DMS79 (cell line): ENCODE results near the gene SLC8A1.
"Not testable (repeated sequence)": the region's sequence is repeated elsewhere in the genome, so short reads cannot be mapped to it uniquely, and the experiment has no call there.

Source experiments
- DNase-seq: peaks from one replicate; lab custom pipeline; 2025; lab: John Stamatoyannopoulos, UW

SLC8A1 gene

DNA sequence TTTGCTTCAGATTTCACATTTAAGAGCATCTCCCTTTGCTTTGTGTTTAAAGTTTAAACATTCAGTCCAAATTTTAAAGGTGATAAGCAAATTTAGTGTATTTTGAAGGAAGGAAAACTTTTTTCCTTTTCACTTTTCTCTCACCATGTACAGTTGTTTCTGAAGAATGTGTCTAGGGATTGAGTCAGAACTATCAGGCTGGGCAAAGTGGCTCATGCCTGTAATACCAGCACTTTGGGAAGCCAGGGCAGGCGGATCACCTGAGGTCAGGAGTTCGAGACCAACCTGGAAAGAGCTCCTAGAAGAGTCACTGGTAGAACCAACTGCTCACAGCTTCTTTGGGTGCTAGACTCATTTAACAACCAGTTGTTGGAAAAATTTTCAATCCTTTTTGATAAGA, 345.8 kb downstream of the SLC8A1 start:
- no peak for DNase-seq

DNA sequence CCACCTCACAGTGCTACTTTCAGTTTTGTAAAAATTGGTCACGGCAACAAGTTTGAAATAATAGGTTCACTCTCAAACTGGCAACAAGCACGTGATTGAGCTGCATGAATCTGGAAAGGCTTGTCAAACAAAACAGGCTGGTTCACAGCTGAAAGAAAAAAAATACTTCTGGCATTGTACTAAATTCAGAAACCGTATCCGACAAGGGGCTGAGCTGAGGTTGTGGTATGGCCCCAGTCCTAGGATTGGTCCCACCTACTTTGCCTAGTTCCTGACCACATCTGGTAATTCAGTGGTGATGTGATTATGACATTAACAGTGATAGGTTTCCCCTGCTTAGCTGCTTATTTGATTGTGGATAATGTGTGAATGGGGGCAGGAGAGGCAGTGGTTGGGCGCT, 346.3 kb downstream of the SLC8A1 start:
- peak; percentile 45 for DNase-seq

DNA sequence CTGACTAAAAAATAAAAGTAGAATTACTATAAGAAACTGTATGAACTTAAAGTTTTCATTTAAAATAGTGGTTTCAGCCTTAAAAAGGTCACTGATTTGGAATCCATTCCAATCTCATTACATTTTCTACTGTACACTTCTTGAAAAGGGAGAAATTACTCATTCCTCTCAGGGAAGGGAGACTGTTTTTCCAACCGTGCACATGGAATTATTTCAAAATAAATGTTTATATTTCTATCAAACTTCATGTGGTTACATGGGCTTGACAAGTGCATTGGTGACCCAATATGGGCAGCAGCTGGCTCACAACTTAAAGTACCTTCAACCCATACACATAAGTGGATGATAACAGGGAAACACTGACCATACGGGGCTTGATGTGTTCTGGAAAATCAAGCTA, 348.3 kb downstream of the SLC8A1 start:
- no peak for DNase-seq

DNA sequence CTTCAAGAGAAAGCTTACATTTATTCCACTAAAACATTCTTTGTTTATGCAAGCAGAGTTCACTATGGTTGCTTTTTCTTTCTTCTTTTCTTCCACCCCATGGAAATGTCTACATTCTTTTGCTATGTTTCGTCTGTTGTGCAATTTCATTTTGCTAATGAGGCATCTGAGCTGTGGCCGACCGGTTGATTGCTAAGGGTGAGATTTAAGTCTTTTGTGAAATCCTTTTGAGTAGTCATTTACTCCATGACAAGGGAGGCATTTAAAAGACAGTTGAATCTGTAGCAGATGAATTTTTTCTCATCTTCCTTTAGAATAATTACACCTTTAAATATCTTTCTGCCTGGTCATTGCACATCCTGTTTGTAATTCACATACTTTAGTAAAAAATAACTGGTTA, 348.7 kb downstream of the SLC8A1 start:
- no peak for DNase-seq

- DNase-seq, result no peak
Observed at GRCh38 chr2:40102447-40102846, 349.4 kb downstream of the SLC8A1 start.

GRCh38 chr2:40101131-40101575, 350.7 kb downstream of the SLC8A1 start:
- peak; percentile 93 for DNase-seq

GRCh38 chr2:40100676-40101075, 351.2 kb downstream of the SLC8A1 start:
- no peak for DNase-seq

DNA sequence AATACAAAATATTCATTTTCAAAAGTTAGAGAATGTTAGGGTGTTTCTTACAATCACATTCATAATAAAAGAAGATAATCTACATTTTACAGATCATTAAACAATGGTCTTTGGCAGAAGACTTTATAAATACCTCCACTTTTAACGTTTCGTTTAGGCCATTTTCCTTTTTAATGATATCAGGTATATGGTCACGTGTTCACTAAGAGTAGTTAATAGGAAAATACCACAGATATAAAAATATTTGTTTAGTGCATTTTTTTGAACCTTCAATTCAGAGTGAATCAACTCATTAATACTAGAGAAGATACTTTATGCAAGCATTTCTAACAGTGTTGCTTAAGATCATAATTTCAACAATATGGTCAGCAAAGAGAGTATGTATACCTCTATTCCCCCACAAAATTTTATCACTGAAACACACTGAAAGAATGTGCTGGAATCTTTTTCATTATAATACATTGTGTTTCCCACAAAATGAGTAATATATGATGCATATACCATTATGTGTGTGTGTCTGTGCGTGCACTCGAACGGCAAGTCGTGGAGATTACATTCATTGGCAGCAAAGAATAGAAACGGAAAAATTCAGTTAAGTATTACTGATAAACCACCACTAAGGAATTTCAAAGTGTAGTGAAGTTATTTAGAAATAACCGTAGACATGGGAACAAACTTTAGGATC, 353.0 kb downstream of the SLC8A1 start:
- no peak for DNase-seq

DNA sequence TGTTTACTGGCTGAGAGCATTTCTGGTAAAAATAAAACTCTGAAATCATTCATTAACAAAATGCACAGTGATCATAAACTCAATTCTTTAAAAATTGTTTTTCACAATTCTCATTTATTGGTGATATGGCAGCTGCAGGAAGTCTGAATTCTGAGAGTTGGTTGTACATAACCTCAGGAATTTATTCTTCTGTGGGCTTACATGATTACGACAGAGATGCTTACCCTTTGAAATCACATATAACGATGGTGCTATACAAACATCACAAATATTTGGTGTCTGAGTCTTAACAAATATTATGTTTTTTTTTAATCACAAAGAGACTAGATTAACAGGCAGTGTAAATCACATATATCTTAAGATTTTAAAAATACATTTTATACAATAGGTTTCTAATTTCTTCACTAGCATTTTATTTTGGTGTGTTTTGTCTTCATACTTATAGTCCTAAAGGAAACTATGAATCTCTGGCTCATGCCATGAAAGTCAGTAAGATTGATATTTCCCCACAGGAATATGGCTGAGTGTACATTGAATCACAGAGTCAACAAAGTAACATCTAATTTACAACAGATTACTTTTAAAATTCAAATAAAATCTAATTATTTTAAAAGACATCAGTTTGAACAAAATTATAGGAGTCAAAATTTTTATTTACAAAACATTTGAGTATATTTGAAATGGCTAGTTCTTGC, 354.1 kb downstream of the SLC8A1 start:
- no peak for DNase-seq

DNA sequence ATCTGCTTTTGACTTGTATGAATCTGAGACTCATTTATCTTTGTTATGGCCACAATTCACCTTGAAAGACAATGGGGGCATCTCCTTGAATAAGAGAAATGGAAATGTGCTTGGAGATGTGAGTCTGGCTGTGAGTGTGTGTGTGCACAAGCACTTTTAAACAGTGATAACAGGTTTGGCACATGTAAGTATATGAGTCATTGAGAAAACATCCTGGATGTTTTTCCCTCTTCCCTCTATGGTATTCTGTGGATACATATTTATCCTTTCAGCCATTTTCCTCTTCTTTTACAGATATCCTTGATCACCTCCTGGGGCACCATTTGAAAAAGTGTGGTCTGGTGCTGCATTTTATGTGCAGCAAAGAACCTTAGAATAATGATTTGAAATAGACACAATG, 355.5 kb downstream of the SLC8A1 start:
- DNase-seq, result no peak

- peak; percentile 71 for DNase-seq
Observed at GRCh38 chr2:40095000-40095399, 356.9 kb downstream of the SLC8A1 start.

DNA sequence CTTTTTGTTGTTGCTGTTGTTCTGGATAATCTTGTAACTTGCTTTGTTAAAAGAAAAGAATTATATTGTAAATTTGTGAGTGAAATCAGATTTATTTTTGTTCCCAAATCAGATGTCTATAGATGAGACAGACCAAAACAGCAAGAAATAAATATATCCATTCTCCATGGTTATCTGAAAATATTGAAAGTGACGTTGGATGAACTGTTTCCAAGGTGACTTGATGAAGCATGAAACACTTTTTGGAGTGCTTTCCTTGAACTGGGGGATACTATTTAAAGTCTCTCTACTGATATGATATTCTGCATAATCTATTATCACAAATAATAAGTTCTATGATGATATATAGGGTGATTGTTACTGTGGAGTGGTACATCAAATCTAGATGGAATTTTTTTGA, 357.4 kb downstream of the SLC8A1 start:
- DNase-seq, result no peak

DNA sequence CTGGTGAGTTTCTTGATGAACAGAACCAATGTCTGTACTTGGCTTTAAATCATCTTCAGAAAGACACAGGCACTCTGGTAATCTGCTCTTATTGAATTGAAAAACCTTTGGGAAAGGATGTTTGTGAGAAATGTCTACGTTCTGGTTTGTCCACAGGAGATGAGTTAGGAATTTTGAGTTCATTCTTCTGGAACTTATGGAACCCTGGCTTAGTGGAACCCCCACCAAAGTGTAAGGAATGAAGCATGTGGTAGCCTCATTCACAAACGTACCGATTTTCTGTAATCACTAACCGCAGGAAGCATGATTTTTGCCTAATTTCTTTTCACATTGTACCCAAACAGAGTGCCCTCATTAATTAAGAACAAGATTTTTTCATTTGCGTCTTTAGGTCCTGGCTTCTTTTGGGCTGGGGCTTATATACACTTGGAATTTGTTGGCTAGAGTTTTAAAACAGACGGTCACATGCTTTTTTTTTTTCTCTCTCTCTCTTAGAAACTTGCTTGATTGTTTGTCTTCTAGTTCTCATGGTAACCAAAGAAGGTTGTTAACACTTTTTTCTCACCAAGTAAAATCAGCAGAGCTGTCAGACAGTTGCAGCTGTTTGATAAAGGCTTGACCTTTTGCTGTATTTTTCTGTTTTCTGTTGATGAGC, 358.7 kb downstream of the SLC8A1 start:
- DNase-seq, result no peak

GRCh38 chr2:40090044-40090443, 361.8 kb downstream of the SLC8A1 start:
- DNase-seq, result no peak

DNA sequence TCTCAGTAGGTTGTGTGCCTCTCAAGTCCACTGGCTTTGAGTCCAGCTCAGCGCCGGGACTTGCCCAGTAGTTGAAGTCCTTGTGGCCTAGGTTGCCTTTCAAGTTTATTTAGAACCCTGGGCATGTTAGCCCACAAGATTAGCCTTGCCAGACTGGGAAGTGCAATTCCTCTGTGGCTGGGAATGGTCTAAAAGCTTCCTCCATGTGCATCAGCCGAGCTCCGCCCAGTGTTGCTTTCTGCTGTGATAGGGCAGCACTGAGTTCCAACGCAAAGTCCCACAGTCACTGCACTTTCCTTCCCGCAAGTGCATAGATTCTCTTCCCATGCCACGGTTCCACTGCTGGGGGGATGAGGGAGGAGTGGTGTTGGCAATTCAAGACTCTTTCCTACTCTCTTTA, 364.0 kb downstream of the SLC8A1 start:
- no peak for DNase-seq

DNA sequence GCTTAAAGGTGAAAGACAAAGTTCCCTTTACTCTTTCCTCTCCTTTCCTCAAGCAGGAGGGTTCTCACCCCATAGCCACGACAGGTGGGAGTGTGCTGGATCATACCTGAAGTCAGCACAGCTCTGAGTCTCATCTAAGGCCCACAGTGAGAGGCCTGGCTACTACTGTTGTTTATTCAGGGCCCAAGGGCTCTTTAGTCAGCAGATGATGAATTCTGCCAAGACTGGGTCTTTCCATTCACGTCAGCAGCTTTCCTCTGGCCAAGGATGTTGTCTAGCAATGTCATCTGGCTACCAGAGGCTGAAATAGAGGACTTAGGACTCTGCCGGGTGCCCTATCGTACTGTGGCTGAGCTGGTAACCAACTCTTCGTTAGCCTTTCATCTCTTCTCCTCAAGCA, 364.5 kb downstream of the SLC8A1 start:
- DNase-seq, result no peak

DNA sequence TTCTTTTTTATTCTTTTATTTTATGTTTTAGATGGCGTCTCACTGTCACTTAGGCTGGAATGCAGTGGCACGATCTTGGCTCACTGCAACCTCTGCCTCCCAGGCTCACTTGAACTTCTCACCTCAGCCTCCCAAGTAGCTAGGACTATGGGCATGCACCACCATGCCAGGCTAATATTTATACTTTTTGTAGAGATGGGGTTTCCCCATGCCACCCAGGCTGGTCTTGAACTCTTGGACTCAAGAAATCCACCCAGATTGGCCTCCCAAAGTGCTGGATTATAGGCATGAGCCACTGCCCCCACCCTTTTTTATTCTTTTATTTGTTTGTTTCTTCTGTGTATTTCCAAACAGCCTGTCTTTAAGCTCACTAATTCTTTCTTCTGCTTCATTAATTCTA, 366.1 kb downstream of the SLC8A1 start:
- no peak for DNase-seq

GRCh38 chr2:40073336-40073735, 378.6 kb downstream of the SLC8A1 start:
- not testable (repeated sequence) for DNase-seq

DNA sequence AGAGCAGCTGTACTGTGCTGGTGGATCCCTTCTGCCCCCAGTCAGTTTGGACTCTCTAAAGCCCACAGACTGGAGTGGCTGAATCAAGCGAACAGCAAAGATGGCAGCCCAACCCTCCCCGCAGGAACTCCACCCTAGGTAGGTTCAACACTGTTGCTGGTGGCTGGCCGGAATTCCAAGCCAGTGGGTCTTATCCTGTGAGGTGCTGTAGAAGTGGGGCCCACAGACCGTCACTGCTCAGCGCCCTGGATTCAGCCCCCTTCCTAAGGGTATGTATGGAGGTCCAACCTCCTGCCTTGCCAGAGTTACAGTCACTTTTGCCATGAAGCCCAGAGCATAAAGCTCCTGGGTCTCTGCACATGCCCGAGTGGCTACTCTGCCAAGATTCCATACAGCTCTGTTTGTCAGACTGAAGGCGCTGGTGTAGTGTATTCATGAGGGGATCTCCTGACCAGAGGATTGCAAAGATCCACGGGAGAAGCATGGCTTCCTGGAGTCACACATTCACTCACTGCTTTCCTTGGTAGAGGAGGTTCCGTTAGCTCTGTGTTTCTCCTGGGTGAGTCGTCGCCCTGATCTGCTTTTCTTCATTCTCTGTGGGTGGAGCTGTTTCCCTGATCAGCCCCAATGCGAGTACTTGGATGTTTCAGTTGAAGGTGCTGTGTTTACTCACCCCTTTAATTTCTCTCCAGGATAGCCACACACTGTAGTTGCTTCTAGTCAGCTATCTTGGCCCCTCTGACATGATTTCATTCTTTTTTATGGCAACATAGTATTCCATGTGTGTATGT, 379.3 kb downstream of the SLC8A1 start:
- DNase-seq, result no peak

- no peak for DNase-seq
Observed at GRCh38 chr2:40062381-40062780, 389.5 kb downstream of the SLC8A1 start.

- no peak for DNase-seq
Observed at GRCh38 chr2:40049781-40050180, 402.1 kb downstream of the SLC8A1 start.

GRCh38 chr2:40048506-40048905, 403.4 kb downstream of the SLC8A1 start:
- DNase-seq, result no peak
